HepG2 (cell line): ENCODE data around the gene POLR1G. TPM values are rescaled to one million over a fixed set of nuclear protein-coding genes. Genes with fewer than 3 reads are reported as not detected.

Experiments
- CHD4 ChIP-seq: fragments of 200-600 bp; sonication (generic); IDR thresholded peaks from 2 replicates; pipeline ENCODE4 v1.7.0; 2017; ENCODE audit warnings: mild to moderate bottlenecking, low read length, borderline replicate concordance
- HCFC1 ChIP-seq: fragments of 150-350 bp; IDR thresholded peaks from 2 replicates; pipeline ENCODE4 v1.6.1; 2014; ENCODE audit warnings: low read depth, low read length
- HNRNPL ChIP-seq: fragments of 200-400 bp; formaldehyde crosslinking; IDR thresholded peaks from 2 replicates; pipeline ENCODE4 v1.6.1; 2017; ENCODE audit warnings: mild to moderate bottlenecking, low read depth, low read length
- IKZF4 ChIP-seq: sonication (generic); formaldehyde crosslinking; IDR thresholded peaks from 2 replicates; pipeline ENCODE4 v1.5.1; 2020; ENCODE audit warnings: borderline replicate concordance, mild to moderate bottlenecking, low read depth, missing genetic modification reagents; ENCODE audit errors: not compliant biosample characterization
- JARID2 ChIP-seq: sonication (generic); formaldehyde crosslinking; IDR thresholded peaks from 2 replicates; pipeline ENCODE4 v1.8.1; 2023; ENCODE audit warnings: missing genetic modification reagents, inconsistent platforms; ENCODE audit not compliant: insufficient replicate concordance
- ONECUT2 ChIP-seq: sonication (generic); formaldehyde crosslinking; IDR thresholded peaks from 2 replicates; pipeline ENCODE4 v1.4.0; 2020; ENCODE audit warnings: missing genetic modification reagents
- STAT6 ChIP-seq: sonication (generic); formaldehyde crosslinking; IDR thresholded peaks from 2 replicates; pipeline ENCODE4 v1.4.0; 2020; ENCODE audit warnings: missing genetic modification reagents, mild to moderate bottlenecking, borderline replicate concordance
- TRIM24 ChIP-seq: sonication (generic); formaldehyde crosslinking; IDR thresholded peaks from 2 replicates; pipeline ENCODE4 v1.8.0; 2022; ENCODE audit warnings: mild to moderate bottlenecking, missing genetic modification reagents
- ZBTB20 ChIP-seq: sonication (generic); formaldehyde crosslinking; IDR thresholded peaks from 2 replicates; pipeline ENCODE4 v1.8.1; 2023; ENCODE audit warnings: missing genetic modification reagents, low read depth, mild to moderate bottlenecking, borderline replicate concordance
- ZIK1 ChIP-seq: sonication (generic); formaldehyde crosslinking; IDR thresholded peaks from 2 replicates; pipeline ENCODE4 v1.5.0; 2020; ENCODE audit warnings: mild to moderate bottlenecking, low read depth, missing genetic modification reagents, borderline replicate concordance
- ZNF333 ChIP-seq: sonication (generic); formaldehyde crosslinking; IDR thresholded peaks from 2 replicates; pipeline ENCODE4 v1.4.0; 2020; ENCODE audit warnings: mild to moderate bottlenecking, missing genetic modification reagents, borderline replicate concordance
- polyA plus RNA-seq, 8 experiments: library from polyadenylated mRNA; depleted of rRNA in 3 of 8; stranded (reverse) in 7 of 8; unstranded in 1 of 8; fragments of >200 nt; fragmentation: Illumina TruSeq in 4 of 8; extraction: Trizol in 4 of 8; gene quantifications; 2 replicates each; pipeline versions ENCODE4 v1.2.1 to v1.2.3, GENCODE V29; 2011 to 2016; ENCODE audit warnings: low read depth in 4 of 8, missing spikeins in 1 of 8, mixed read lengths in 1 of 8; ENCODE audit not compliant: insufficient read depth in 1 of 8
- total RNA-seq, 5 experiments: library from RNA; depleted of rRNA; stranded (reverse); fragments of >200 nt; fragmentation: Illumina TruSeq; extraction: Trizol; gene quantifications; 2 replicates each; pipeline ENCODE4 v1.2.3, GENCODE V29; 2016; ENCODE audit warnings: low read depth in 1 of 5
- TF ChIP-seq, protein P1 (sequence below): sonication (generic); formaldehyde crosslinking; IDR thresholded peaks from 2 replicates; pipeline ENCODE4 v1.4.0; 2020; ENCODE audit warnings: mild to moderate bottlenecking, missing genetic modification reagents
- TF ChIP-seq, protein P2 (sequence below): sonication (generic); formaldehyde crosslinking; IDR thresholded peaks from 2 replicates; pipeline ENCODE4 v1.4.0; 2020; ENCODE audit warnings: missing genetic modification reagents, borderline replicate concordance

POLR1G gene
- total and polyA plus RNA-seq, 2 of the 13 experiments (the other 11 are each of a cell fraction or from before 2014, with no cell fraction given), result 3.5 to 20.8 TPM

DNA sequence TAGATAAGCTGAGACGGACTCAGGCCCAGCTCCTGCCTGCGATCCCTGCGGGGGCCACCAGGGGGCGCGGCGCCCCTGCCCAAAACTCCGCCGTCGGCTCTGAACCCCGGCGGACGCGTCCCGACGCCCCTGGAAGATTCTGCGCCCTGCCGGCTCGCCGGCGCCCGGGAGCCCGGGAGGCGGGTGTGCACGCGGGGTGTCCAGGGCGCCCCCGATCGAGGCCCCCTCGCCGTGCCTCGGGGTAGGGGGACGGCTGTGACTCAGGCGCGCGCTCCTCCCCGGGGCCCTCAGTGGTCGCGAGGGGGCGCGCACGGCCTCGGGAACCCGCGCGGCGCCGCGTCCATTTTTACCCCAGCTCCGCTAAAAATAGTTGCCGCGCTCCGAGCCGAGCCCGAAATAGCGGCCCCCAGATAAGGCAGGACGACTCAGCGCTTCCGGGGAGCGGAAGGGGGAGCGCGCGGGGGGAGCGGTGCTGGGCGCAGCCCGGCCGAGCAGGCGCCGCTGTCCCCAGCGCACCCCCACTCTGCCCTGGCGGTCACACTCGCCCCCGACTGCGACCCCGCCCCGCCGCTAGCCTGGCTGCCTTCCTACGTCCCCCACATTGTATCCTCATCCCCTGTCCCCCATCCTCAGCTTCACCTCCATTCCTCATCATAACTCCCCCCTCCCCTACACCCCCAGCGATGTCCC, 33.3 kb downstream of the POLR1G start (continued):
- TF ChIP-seq HCFC1 (no peak), ZIK1 (CRISPR knock-in tag) (no peak), JARID2 (CRISPR knock-in tag) (no peak), ZNF333 (peak; percentile 35; the same call in 1 of the 2 replicates), CHD4 (no peak), STAT6 (no peak), TRIM24 (CRISPR knock-in tag) (no peak), HNRNPL (no peak), ZBTB20 (CRISPR knock-in tag) (no peak), IKZF4 (CRISPR knock-in tag) (no peak), ONECUT2 (CRISPR knock-in tag) (no peak)
- TF ChIP-seq, protein P1, sequence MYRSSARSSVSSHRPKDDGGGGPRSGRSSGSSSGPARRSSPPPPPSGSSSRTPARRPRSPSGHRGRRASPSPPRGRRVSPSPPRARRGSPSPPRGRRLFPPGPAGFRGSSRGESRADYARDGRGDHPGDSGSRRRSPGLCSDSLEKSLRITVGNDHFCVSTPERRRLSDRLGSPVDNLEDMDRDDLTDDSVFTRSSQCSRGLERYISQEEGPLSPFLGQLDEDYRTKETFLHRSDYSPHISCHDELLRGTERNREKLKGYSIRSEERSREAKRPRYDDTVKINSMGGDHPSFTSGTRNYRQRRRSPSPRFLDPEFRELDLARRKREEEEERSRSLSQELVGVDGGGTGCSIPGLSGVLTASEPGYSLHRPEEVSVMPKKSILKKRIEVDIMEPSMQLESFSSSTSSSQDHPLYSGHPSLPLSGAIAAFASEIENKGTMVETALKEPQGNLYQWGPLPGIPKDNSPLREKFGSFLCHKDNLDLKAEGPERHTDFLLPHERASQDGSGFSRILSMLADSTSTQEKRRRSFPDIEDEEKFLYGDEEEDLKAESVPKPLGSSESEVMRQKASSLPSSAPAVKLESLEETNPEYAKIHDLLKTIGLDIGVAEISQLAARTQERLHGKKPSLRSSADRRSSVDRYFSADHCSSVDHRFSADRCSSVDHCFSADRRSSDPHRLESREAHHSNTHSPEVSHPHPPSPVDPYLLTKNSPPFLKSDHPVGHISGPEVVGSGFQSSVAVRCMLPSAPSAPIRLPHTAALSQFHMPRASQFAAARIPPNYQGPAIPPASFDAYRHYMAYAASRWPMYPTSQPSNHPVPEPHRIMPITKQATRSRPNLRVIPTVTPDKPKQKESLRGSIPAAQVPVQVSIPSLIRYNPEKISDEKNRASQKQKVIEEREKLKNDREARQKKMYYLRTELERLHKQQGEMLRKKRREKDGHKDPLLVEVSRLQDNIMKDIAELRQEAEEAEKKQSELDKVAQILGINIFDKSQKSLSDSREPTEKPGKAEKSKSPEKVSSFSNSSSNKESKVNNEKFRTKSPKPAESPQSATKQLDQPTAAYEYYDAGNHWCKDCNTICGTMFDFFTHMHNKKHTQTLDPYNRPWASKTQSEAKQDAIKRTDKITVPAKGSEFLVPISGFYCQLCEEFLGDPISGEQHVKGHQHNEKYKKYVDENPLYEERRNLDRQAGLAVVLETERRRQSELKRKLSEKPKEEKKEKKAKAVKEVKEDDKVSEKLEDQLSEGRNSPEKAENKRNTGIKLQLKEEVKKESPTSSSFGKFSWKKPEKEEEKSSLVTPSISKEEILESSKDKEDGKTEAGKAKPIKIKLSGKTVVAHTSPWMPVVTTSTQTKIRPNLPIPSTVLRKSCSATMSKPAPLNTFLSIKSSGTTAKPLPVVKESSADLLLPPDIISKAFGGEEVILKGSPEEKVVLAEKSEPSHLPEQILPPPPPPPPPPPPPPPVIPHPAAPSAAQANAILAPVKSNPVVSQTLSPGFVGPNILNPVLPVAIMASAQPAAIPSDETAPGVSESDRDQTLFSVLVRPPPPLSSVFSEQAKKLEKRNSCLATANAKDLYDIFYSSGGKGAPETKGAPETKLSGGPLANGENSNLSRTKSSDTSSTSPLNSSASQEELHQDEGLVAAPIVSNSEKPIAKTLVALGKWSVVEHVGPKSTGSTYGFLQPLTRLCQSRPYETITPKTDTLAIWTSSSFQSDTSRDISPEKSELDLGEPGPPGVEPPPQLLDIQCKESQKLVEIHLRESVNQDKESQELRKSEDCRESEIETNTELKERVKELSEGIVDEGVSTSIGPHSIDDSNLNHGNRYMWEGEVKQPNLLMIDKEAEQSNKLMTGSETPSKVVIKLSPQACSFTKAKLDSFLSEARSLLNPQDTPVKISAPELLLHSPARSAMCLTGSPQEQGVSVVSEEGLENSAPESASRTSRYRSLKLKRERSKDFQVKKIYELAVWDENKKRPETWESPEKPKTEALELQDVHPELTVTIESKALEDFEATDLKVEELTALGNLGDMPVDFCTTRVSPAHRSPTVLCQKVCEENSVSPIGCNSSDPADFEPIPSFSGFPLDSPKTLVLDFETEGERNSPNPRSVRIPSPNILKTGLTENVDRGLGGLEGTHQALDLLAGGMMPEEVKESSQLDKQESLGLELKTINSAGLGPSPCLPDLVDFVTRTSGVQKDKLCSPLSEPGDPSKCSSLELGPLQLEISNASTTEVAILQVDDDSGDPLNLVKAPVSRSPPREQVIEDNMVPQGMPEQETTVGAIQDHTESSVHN, result no peak
- TF ChIP-seq, protein P2, sequence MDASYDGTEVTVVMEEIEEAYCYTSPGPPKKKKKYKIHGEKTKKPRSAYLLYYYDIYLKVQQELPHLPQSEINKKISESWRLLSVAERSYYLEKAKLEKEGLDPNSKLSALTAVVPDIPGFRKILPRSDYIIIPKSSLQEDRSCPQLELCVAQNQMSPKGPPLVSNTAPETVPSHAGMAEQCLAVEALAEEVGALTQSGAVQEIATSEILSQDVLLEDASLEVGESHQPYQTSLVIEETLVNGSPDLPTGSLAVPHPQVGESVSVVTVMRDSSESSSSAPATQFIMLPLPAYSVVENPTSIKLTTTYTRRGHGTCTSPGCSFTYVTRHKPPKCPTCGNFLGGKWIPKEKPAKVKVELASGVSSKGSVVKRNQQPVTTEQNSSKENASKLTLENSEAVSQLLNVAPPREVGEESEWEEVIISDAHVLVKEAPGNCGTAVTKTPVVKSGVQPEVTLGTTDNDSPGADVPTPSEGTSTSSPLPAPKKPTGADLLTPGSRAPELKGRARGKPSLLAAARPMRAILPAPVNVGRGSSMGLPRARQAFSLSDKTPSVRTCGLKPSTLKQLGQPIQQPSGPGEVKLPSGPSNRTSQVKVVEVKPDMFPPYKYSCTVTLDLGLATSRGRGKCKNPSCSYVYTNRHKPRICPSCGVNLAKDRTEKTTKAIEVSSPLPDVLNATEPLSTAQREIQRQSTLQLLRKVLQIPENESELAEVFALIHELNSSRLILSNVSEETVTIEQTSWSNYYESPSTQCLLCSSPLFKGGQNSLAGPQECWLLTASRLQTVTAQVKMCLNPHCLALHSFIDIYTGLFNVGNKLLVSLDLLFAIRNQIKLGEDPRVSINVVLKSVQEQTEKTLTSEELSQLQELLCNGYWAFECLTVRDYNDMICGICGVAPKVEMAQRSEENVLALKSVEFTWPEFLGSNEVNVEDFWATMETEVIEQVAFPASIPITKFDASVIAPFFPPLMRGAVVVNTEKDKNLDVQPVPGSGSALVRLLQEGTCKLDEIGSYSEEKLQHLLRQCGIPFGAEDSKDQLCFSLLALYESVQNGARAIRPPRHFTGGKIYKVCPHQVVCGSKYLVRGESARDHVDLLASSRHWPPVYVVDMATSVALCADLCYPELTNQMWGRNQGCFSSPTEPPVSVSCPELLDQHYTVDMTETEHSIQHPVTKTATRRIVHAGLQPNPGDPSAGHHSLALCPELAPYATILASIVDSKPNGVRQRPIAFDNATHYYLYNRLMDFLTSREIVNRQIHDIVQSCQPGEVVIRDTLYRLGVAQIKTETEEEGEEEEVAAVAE (CRISPR knock-in tag), result no peak
